CD14-positive monocyte (primary cell): ENCODE results near the gene IMMT. TPM values are rescaled to one million over a fixed set of nuclear protein-coding genes. Genes with fewer than 3 reads are reported as not detected.

Experiments used
- DNase-seq, 3 donors: peaks; one replicate each; pipeline ENCODE4 v3.0.0-alpha.2; 2011 to 2022
- H2AFZ ChIP-seq: 2 replicates; pipeline ENCODE4 v1.6.0; 2012; ENCODE audit warnings: mild to moderate bottlenecking, low read depth, low read length, inconsistent platforms; ENCODE audit not compliant: insufficient read depth, poor library complexity, severe bottlenecking
- H3K27ac ChIP-seq, 2 donors: 1 replicate in 1 of 2; 2 replicates in 1 of 2; pipeline ENCODE4 v1.5.1; 2012 to 2013; ENCODE audit warnings: low read length in 2 of 2, control low read depth in 1 of 2, inconsistent platforms in 1 of 2, low read depth in 1 of 2, mild to moderate bottlenecking in 1 of 2
- H3K27me3 ChIP-seq, 2 donors: one replicate each; pipeline versions ENCODE4 v1.6.0 to v1.6.1; 2011 to 2013; ENCODE audit warnings: low read length in 2 of 2; ENCODE audit not compliant: control insufficient read depth in 2 of 2, insufficient read depth in 2 of 2
- H3K36me3 ChIP-seq, 2 donors: replicated peaks in 1 of 2; 1 replicate in 1 of 2; 2 replicates in 1 of 2; pipeline versions ENCODE4 v1.5.1 to v1.6.1; 2012 to 2013; ENCODE audit warnings: low read length in 2 of 2, control low read depth in 1 of 2, inconsistent platforms in 1 of 2, mild to moderate bottlenecking in 1 of 2; ENCODE audit not compliant: insufficient read depth in 2 of 2, control insufficient read depth in 1 of 2
- H3K4me1 ChIP-seq, 2 donors: 1 replicate in 1 of 2; 2 replicates in 1 of 2; pipeline versions ENCODE4 v1.5.1 to v1.6.1; 2012 to 2013; ENCODE audit warnings: low read length in 2 of 2, control low read depth in 1 of 2, inconsistent platforms in 1 of 2, mild to moderate bottlenecking in 1 of 2, moderate library complexity in 1 of 2; ENCODE audit not compliant: insufficient read depth in 2 of 2, control insufficient read depth in 1 of 2
- H3K4me2 ChIP-seq: replicated peaks from 2 replicates; pipeline ENCODE3; 2012; ENCODE audit warnings: low read length, moderate library complexity, mild to moderate bottlenecking; ENCODE audit not compliant: poor library complexity, severe bottlenecking; ENCODE audit errors: extremely low read depth
- H3K4me3 ChIP-seq, 3 experiments: fragments of 200-600 bp in 1 of 3; sonication (generic) in 1 of 3; replicated peaks in 1 of 3; 1 replicate in 2 of 3; 2 replicates in 1 of 3; pipeline ENCODE4 v1.5.1; 2011 to 2013; ENCODE audit warnings: low read length in 3 of 3, mild to moderate bottlenecking in 3 of 3, control low read depth in 2 of 3, low read depth in 2 of 3, inconsistent platforms in 1 of 3, moderate library complexity in 1 of 3
- H3K79me2 ChIP-seq: 2 replicates; pipeline ENCODE4 v1.6.0; 2012; ENCODE audit warnings: mild to moderate bottlenecking, control low read depth, inconsistent platforms, low read length, moderate library complexity; ENCODE audit not compliant: insufficient read depth
- H3K9ac ChIP-seq: 2 replicates; pipeline ENCODE4 v1.6.0; 2017; ENCODE audit warnings: low read length, mild to moderate bottlenecking; ENCODE audit not compliant: insufficient read depth, poor library complexity, severe bottlenecking
- H3K9me3 ChIP-seq, 2 donors: replicated peaks in 1 of 2; 1 replicate in 1 of 2; 2 replicates in 1 of 2; pipeline versions ENCODE4 v1.5.1 to v1.6.1; 2012 to 2013; ENCODE audit warnings: low read length in 2 of 2, control low read depth in 1 of 2; ENCODE audit not compliant: control insufficient read depth in 1 of 2, insufficient read depth in 1 of 2
- H4K20me1 ChIP-seq: 2 replicates; pipeline ENCODE4 v1.6.0; 2012; ENCODE audit warnings: mild to moderate bottlenecking, low read length, control low read depth, moderate library complexity; ENCODE audit not compliant: insufficient read depth
- H3K27ac Mint-ChIP-seq, 7 donors: one replicate each; pipeline ENCODE4 v1.8.0; 2020; ENCODE audit warnings: mild to moderate bottlenecking in 7 of 7, mixed read lengths in 7 of 7, moderate library complexity in 6 of 7, inconsistent platforms in 2 of 7
- H3K27me3 Mint-ChIP-seq, 3 donors: one replicate each; pipeline ENCODE4 v1.8.0; 2021 to 2022; ENCODE audit warnings: low read depth in 3 of 3, mild to moderate bottlenecking in 3 of 3, mixed read lengths in 3 of 3, moderate library complexity in 3 of 3, inconsistent platforms in 1 of 3
- H3K36me3 Mint-ChIP-seq, 2 donors: one replicate each; pipeline ENCODE4 v1.8.0; 2020; ENCODE audit warnings: mixed read lengths in 2 of 2, inconsistent platforms in 1 of 2, mild to moderate bottlenecking in 1 of 2
- H3K4me1 Mint-ChIP-seq: one replicate; pipeline ENCODE4 v1.8.0; 2020; ENCODE audit warnings: mild to moderate bottlenecking, mixed read lengths
- H3K4me3 Mint-ChIP-seq, 2 donors: one replicate each; pipeline ENCODE4 v1.8.0; 2020; ENCODE audit warnings: mild to moderate bottlenecking in 2 of 2, mixed read lengths in 2 of 2, moderate library complexity in 1 of 2
- H3K9me3 Mint-ChIP-seq, 7 donors: one replicate each; pipeline ENCODE4 v1.8.0; 2020 to 2022; ENCODE audit warnings: mixed read lengths in 7 of 7, mild to moderate bottlenecking in 6 of 7, moderate library complexity in 6 of 7, inconsistent platforms in 2 of 7
- CTCF ChIP-seq: fragments of 200-600 bp; IDR thresholded peaks from one replicate; pipeline ENCODE4 v1.8.0; 2022; ENCODE audit warnings: antibody characterized with exemption, mild to moderate bottlenecking
- WGBS: methylation state at CpG from one replicate; pipeline ENCODE4 v1.1.5; 2013; ENCODE audit warnings: missing lambda C conversion rate; ENCODE audit not compliant: insufficient coverage; 5-methylcytosine and 5-hydroxymethylcytosine counted together
- intact Hi-C, 2 donors: fragments of 100-400 bp; cut with micrococcal nuclease; formaldehyde crosslinking; loops; one replicate each; pipeline versions ENCODE4 v1.15.0 to v1.15.1; 2023
- polyA plus RNA-seq, 3 donors: library from polyadenylated mRNA; depleted of rRNA in 1 of 3; unstranded in 2 of 3; stranded (reverse) in 1 of 3; fragments of 300-500 nt in 2 of 3; fragments of >200 nt in 1 of 3; fragmentation: Illumina TruSeq in 2 of 3; gene quantifications; 1 replicate in 2 of 3; 2 replicates in 1 of 3; pipeline ENCODE4 v1.2.3, GENCODE V29; 2012 to 2021

The IMMT gene
- polyA plus RNA-seq, 3 donors: 24.3 to 54.0 (median 41.2) TPM

- no peaks in the 10 kb centered on the region for H3K4me1 Mint-ChIP-seq
- no peak overlapping the region for H3K27ac ChIP-seq
- H3K36me3 ChIP-seq: peaks cover 52 to 61% of the 10 kb centered on the region in 2 donors
These were observed 18.6 kb upstream of the IMMT start for GRCh38 chr2:86213699-86214502.

GRCh38 chr2:86213056-86213455 lies 17.8 kb upstream of the IMMT start:
- Histone ChIP-seq H3K9me3 (no peaks in the 10 kb centered on the region), H3K79me2 (no peaks in the 10 kb centered on the region), H2AFZ (no peak overlapping the region), H3K27me3 (no peaks in the 10 kb centered on the region), H3K9ac (no peak overlapping the region), H3K4me2 (no peak overlapping the region), H3K4me3 (no peak overlapping the region), H4K20me1 (no peaks in the 10 kb centered on the region), H3K4me1 (no peaks in the 10 kb centered on the region), H3K27ac (no peak overlapping the region), H3K36me3 (peaks cover 61 to 70% of the 10 kb centered on the region in 2 donors)
- TF ChIP-seq CTCF: no peak
- no peaks in the 10 kb centered on the region for H3K9me3 Mint-ChIP-seq
- H3K4me1 Mint-ChIP-seq: no peaks in the 10 kb centered on the region
- no peak overlapping the region for H3K27ac Mint-ChIP-seq
- no peaks in the 10 kb centered on the region for H3K27me3 Mint-ChIP-seq
- intact Hi-C loops: no loop called here
- WGBS: no CpG with 5 or more reads among the region's 1 CpG
- no peak overlapping the region for H3K4me3 Mint-ChIP-seq
- DNase-seq: no peak
- peaks cover 54 to 60% of the 10 kb centered on the region in 2 donors for H3K36me3 Mint-ChIP-seq

More at GRCh38 chr2:86213699-86214502, 18.6 kb upstream of the IMMT start:
- Histone ChIP-seq H3K4me3 (no peak overlapping the region), H3K79me2 (no peaks in the 10 kb centered on the region), H3K9ac (no peak overlapping the region), H3K9me3 (no peaks in the 10 kb centered on the region), H3K4me1 (no peaks in the 10 kb centered on the region), H4K20me1 (no peaks in the 10 kb centered on the region), H3K27me3 (no peaks in the 10 kb centered on the region), H3K4me2 (no peak overlapping the region), H2AFZ (no peak overlapping the region)
- TF ChIP-seq CTCF: no peak
- no peaks in the 10 kb centered on the region for H3K27me3 Mint-ChIP-seq
- intact Hi-C loops: no loop called here
- no CpG with 5 or more reads among the region's 4 CpGs for WGBS
- H3K27ac Mint-ChIP-seq: no peak overlapping the region
- H3K4me3 Mint-ChIP-seq: no peak overlapping the region
- H3K9me3 Mint-ChIP-seq: no peaks in the 10 kb centered on the region
- H3K36me3 Mint-ChIP-seq: peaks cover 47 to 51% of the 10 kb centered on the region in 2 donors
- DNase-seq: no peak
